NCI-H2171 (cell line): ENCODE data around the gene ADCY9.
"Not testable (repeated sequence)": the region's sequence is repeated elsewhere in the genome, so short reads cannot be mapped to it uniquely, and the experiment has no call there.

Source experiments
- DNase-seq: peaks from one replicate; lab custom pipeline; 2025; lab: John Stamatoyannopoulos, UW

ADCY9 gene

GRCh38 chr16:4093495-4094126, 22.6 kb downstream of the ADCY9 start:
- DNase-seq: peak; percentile 40

GRCh38 chr16:4092547-4093265, 23.5 kb downstream of the ADCY9 start:
- no peak for DNase-seq

- peak; percentile 75 for DNase-seq
These were observed 24.8 kb downstream of the ADCY9 start for GRCh38 chr16:4091240-4092012.

- no peak for DNase-seq
These were observed 25.8 kb downstream of the ADCY9 start for GRCh38 chr16:4090351-4090851.

GRCh38 chr16:4089811-4090301, 26.4 kb downstream of the ADCY9 start:
- DNase-seq: peak; percentile 72

GRCh38 chr16:4089251-4089810, 26.9 kb downstream of the ADCY9 start:
- DNase-seq: no peak

DNA sequence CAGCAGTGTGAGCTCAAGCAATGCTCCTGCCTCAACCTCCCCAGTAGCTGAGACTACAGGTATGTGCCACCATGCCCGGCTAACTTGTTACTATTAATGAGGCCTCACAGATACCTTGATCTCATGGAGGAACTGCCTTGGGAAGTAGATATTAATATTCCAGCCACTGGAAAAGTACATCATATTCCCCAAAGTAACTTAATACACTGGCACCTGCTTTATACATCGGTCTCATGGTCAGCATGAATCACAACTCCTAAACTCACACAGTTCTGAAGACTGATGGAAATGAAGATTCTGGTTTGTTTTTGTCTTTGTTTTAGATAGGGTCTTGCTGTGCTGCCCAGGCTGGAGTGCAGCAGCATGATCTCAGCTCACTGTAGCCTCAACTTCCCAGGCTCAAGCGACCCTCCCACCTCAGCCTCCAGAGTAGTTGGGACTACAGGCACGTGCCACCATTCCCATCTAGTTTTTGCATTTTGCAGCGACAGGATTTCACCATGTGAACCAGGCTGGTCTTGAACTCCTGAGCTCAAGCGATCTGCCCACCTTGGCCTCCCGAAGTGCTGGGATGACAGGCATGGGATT, 28.2 kb downstream of the ADCY9 start:
- no peak for DNase-seq

GRCh38 chr16:4087099-4087885, 28.9 kb downstream of the ADCY9 start:
- DNase-seq: no peak

DNA sequence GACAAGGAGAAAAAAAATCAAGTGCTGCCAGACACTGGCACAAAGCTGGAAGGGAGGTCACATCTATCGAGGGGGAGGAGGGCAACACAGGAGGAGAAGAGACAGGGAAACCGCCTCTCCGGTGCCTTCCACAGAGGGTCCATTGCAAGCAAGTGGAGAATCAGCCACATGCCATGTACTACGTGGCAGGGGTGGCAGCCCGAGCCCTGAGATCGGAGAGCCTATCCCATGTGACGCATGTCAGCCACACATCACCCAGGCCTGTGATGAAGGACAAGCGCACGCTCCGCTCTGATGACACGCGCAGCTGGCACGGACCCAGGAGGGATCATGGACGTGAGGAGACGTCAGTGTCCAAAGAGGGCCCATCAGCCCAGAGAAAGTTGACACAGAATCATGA, 30.1 kb downstream of the ADCY9 start:
- DNase-seq: no peak

- no peak for DNase-seq
These were observed 30.8 kb downstream of the ADCY9 start for GRCh38 chr16:4085405-4085970.

DNA sequence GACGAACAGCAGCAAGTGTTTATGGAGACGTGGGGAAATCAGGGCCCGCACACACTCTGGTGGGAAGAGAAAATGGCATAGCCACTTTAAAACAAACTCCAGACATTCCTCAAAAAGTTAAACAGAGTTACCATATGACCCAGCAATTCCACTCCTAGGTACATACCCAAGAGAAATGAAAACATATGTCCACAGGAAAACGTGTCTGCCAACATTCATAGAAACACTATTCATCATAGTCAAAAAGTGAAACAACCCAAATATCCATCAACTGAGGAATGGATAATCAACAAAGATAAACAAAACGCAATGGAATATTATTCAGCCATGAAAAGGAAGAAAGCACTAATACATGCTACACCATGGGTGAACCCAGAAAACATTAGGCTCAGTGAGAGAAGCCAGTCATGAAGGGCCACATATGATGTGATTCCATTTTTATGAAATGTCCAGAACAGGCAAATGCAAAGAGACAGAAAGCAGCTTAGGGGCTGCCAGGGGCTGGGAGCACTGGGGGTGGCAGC, 32.8 kb downstream of the ADCY9 start:
- DNase-seq: no peak

DNA sequence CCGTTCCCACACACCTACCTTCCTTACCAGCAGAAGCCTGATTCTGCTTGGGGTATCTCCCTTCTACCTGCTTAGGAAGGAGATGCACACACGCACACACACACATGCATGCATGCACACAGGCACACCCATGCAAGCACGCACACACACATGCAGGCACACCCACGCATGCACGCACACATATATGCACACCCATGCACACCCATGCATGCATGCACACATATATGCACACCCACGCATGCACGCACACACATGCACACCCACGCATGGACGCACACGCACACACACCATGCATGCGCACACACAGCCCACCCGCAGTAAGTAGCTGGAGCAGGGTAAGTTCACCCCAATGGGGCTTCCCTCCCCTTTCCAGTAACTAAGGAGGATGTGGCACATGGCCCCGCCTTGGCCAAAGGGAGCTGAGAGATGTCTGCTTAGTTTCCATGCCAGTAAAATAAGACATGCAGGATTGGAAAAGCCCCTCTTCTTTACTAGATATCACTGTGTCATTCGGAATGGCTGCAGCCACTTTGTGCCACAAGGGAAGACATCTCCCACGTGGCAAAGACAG, 33.7 kb downstream of the ADCY9 start:
- DNase-seq: no peak

GRCh38 chr16:4081521-4082021, 34.7 kb downstream of the ADCY9 start:
- DNase-seq: peak; percentile 38

DNA sequence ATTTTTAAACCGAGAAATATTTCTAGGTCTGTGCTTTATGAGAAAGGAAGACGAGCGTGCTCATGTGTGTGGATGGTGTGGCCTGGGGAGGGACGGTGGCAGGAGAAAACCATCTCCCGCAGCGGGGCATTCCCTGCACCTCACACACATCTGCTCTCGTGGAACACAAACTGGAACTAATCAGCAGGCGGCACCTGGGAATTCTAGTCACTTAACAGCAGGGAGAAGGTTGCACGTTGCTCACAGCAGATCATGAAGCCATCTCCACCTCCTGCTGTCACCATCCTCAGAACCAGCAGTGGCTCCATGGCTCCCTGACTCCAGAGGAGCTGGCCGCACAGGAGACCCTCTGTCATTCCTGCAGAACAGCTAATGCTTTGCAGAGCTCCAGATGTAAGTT, 35.2 kb downstream of the ADCY9 start:
- DNase-seq: peak; percentile 83

DNA sequence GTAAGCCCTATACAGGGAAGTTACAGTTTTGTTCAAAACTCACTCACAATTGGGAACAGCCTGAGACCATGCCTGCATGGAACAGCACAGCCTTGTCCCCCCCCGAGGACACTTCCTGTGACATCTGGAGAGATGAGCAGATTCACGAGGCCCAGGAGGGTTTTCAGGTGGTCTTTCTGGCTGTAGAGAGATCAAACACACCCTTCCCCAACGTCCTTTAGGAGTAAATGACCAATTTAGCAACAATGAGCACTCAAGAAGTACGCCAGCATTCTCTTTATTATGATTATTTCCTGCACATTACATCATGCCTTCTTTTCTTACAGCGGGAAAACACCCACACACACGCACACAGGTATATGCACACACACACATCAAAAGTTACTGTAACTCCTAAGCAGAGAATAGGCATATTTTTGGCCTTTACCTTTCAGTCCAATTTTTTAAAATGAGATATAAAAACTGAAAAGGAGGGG, 39.0 kb downstream of the ADCY9 start:
- no peak for DNase-seq

- DNase-seq: peak; percentile 35
These were observed 40.7 kb downstream of the ADCY9 start for GRCh38 chr16:4075534-4075933.

- DNase-seq: not testable (repeated sequence)
These were observed 43.1 kb downstream of the ADCY9 start for GRCh38 chr16:4073150-4073549.

DNA sequence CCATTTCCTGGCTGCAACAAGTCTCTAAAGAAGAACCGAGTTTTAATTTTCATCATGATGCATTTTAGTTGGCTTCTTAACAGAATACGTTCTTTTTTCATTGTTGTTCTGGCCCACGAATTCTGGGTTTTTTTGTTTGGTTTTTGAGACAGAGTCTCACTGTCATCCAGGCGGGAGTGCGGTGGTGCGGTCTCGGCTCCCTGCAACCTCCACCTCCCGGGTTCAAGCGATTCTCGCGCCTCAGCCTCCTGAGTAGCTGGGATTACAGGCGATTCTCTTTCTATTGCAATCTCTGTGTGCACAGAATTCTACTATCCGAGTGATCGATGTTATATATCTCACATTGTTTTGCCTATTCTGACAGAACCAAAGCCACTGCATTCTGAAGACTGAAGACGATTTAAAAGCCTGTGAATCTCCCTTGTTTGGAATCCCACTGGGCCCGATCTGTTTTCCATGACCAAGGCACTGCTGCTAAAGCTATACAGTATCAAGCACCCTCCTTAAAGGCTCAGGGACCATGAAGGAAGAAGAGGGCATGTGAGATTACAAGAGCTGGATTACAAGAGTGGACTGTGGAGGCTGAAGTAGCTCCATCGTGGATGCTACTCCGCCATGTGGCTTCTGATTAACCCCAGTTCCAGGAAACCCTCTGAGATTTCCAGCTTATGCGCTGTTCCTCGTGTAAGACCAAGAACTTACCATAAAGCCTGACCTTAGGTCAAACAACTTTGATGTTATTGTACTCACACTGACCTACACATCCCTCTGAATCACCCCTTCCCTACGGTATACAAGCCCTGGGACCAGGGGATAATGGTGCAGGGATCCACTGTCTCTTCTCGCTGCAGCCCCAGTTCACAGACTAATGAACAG, 44.3 kb downstream of the ADCY9 start:
- DNase-seq: no peak

DNA sequence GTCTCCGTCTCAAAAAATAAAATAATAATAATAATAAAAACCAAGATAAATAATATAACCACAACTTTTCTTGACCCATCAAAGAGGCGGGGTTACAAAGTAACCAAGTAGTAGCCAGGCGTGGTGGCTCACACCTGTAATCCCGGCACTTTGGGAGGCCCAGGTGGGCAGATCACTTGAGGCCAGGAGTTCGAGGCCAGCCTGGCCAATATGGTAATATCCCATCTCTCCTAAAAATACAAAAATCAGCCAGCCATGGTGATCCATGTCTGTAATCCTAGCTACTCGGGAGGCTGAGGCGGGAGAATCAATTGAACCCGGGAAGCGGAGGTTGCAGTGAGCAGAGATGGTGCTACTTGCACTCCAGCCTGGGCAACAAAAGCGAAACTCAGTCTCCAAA, 45.3 kb downstream of the ADCY9 start:
- no peak for DNase-seq
